RKO (cell line): ENCODE measurements around the gene NMBR.
"Not testable (repeated sequence)": the region's sequence is repeated elsewhere in the genome, so short reads cannot be mapped to it uniquely, and the experiment has no call there.

Experiments
- DNase-seq: peaks from one replicate; pipeline ENCODE4 v3.0.0-alpha.2; 2016; ENCODE audit warnings: low spot score

Gene NMBR

DNA sequence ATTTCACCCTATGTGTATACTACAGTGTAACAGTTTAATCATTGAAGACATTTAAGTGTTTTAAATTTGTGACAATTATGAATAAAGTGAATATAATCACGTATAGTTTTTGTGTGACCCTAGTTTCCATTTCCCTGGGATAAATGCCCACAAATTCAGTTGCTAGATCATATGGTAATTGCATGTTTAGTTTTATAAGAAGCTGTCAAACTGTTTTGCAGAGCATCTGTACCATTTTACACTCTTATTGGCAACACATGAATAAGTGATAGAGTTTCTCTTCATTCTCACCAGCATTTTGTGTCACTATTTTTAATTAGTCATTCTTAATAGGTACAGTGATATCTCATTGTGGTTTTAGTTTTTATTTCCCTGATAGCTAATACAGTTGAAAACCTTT lies 7.4 kb upstream of the NMBR start:
- no peak for DNase-seq

DNA sequence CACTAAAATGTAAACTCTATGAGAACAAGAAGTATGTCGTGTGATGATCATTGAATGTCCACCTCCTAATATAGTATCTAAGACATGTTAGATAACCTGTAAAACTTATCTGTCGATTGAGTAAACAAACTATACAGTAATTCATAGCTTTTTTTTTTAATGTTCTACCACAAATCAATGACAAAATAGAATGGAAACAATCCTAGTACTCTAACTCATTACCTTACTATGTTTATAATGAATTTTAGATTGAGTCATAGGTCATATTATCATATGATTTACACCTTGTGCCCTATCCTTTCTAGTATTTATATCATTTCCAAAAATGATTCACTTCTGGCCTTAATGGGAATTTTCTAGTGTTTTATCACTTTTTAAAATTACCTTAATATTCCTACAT lies 6.3 kb upstream of the NMBR start:
- DNase-seq, result no peak

DNA sequence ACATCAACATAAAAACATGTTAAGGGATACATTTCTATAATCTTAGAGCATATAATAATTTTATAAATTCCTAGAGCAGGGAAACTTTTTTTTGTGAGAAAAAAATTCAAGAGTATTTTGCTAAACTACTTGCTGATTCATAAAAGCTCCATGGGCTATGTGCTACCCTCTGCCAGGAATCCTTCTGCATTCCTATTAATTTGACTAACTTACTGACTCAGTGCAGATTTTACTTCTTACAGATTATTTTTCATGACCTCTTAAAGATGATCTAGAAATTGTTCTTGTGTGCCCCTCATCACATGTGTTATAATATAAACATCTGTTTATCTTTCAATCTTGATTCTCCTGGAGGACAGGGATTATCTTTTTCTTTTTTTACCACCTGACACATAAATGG lies 5.8 kb upstream of the NMBR start:
- peak; percentile 40 for DNase-seq

DNA sequence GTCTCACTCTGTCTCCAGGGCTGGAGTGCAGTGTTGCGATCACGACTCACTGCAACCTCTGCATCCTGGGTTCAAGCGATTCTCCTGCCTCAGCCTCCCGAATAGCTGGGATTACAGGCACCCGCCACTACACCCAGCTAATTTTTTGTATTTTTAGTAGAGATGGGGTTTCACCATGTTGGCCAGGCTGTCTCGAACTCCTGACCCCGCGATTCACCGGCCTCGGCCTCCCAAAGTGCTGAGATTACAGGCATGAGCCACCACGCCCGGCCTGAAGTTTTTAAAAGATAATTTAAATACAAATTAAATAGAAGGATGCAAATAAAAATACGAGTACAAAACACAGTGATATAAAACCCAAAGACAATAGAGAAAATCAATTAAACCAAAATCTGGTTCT lies 5.4 kb downstream of the NMBR start:
- not testable (repeated sequence) for DNase-seq

DNA sequence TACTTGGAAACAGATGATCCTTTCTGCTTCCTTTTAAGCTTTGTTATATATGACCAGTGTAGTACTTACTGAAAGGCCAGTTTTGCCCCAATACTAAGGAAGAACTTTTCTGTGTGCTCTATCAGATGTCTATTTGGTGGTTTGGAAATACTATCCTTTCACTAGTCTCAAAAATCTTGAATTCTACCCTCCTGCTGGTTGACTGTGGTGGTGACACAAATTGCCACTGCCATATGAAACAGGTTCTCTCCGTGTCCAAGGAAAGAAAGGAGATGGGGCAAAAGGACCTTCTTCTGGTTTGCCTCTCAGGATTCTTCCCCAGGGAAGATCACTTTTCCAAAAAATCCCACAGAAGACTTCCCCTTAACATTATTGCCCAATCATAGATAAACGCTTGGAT lies 8.0 kb downstream of the NMBR start:
- DNase-seq, result no peak

DNA sequence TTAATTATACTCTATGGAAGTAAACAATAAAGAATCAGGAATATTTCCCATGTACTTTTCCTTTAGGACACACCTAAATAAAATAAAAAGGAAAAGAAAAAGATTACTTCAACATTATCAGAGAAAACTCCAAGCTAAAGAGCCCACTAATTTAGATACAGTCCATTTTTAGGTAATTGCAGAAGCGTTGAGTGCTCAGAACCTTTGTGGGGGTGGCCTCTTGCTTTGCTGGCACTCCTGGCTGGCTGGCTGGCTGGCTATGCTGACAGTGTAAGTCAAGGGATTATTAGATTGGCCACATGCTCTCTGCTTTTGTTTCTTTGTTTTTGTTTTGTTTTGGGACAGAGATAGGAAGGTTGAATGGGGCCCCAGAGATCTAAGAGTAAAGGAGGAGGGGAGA lies 14.3 kb downstream of the NMBR start, which contains the start of gene GJE1:
Gene GJE1 (plus strand): TSS at position 301 of the 400 bp plus-strand sequence. CDS start 234 bp downstream, outside the sequence.
- DNase-seq, result no peak

DNA sequence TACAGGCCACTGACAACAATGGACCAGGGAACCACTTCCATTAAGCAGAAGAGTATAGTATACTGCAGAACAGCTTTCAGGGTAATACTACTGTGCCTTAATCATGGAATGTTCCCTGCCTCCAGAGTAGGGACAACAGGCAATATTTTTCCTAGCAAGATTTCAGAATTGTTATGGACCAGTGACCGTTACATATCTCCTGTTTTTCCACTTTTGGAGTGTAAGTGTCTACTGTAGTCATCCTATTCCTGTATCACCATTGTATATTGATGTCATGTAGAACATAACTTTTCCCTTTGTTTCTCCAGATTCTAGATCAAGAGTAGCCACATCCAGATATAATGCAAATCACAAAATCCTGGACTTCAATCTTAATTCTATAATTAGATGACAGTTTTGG lies 16.1 kb downstream of the NMBR start:
- no peak for DNase-seq

DNA sequence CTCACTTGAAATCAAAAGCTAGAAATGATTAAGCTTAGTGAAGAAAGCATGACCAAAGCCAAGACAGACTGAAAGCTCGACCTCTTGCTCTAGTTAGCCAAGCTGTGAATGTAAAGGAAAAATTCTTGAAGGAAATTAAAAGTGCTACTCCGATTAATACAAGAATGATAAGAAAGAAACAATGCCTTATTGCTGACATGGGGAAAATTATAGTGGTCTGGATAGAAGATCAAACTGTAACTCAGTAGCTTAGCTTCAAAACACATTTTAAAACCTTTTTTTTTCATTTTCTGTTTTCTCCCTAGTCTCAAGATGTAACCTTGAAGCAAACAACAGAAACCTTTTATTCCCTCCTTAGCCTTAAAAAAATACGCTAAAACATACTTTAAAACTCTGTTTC lies 25.6 kb downstream of the NMBR start:
- no peak for DNase-seq

DNA sequence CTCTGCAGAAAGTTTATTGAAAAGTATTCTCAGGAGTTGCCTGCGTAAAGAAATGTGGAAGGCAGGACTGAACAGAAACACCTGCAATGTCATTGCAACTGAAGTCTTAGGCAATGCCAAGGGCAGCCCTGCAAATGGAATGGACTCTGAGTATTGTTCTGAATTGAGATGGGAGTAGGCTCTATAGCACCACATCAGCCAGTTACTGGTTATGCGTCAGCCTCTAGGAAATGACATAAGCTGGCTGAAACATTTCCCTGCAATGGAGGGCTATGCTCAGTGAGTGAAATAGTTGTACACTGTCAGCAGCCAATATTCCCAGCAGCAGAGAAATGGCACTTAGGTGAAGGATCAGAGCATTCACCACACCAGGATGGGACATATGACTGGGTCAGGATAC lies 28.0 kb downstream of the NMBR start:
- DNase-seq, result peak; percentile 33

DNA sequence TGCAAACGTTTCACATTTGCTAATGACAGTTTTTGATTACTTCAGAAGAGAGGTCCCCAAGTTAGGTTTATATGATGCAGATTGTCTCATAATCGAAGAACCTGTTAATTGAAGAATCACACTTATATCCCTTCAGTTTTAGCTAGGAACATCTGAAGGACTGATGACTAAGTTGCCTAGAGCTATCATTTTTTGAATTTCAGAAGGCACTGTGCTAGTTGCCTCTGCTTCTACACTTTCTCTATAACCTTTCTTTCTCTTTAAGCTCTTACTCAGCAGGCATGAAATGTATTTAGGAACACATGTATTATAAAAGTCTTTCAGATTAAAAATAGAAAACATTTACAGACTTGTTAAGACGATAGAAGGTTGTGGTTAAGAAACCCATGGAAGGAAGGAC lies 28.6 kb downstream of the NMBR start:
- no peak for DNase-seq

DNA sequence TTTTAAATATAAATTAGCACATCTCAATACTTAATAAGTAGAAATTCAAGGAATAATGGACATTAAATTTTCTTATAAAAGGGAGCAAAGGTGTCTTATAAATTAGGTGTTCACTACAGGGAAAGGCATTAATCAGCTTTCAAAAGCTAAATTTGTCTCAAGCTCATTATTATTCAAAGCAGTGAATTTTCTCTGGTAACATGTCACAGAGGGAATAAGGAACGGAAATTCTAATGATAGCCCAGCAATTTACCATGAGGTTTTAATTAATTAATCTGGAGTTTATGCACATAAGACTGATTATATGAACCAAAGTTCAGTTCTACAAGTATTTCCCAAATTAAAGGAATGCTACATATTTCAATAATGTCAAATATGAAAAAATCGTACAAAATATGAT lies 29.6 kb downstream of the NMBR start:
- no peak for DNase-seq

DNA sequence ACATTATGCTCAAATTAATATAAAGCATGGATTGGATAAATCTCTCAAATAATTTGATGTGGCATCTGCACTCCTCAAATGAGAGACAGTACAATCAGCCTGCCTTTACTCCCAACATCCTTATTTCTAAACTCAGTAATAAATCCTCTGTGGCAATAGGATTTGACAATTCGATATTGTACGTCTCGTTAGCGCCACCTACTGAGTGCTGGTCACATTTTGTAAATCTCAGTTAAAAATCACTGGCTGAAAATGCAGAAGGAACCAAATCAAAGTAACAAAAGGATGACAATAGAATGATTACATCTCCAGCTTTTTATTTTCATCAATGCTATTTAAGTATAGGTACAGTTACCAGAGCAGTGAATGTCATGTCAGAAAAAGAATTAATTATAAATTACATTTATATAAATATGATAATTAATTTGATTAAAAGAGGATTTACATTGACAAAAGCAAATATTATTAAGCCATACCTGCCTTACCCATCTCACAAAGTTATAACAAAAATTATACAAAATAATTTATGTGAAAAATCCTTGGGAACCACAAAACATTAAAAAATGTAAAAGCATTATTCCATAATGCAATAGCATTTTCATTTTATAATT lies 34.4 kb downstream of the NMBR start:
- DNase-seq, result peak; percentile 80

DNA sequence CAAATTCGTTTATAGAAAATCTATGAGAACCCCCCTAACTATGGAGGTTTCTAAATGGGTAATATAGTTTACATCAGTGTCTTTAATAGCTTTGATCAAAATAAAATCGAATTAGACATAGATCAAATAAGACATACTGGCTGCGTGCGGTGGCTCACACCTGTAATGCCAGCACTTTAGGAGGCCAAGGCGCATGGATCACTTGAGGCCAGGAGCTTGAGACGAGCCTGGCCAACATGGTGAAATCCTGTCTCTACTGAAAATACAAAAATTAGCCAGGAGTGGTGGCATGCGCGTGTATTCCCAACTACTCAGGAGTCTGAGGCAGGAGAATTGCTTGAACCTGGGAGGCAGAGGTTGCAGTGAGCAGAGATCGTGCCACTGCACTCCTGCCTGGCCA lies 36.1 kb downstream of the NMBR start:
- not testable (repeated sequence) for DNase-seq

DNA sequence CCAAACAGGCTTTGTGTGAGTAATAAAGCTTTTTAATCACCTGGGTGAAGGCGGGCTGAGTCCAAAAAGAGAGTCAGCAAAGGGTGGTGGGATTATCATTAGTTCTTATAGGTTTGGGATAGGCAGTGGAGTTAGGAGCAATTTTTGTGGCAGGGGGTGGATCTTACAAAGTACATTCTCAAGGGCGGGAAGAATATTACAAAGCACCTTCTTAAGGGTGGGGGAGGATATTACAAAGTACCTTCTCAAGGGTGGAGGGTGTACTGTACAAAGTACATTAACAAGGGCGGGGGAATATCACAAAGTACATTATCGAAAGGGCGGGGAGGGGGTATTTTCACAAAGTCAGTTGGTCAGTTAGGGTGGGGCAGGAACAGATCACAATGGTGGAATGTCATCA lies 42.1 kb downstream of the NMBR start:
- not testable (repeated sequence) for DNase-seq

DNA sequence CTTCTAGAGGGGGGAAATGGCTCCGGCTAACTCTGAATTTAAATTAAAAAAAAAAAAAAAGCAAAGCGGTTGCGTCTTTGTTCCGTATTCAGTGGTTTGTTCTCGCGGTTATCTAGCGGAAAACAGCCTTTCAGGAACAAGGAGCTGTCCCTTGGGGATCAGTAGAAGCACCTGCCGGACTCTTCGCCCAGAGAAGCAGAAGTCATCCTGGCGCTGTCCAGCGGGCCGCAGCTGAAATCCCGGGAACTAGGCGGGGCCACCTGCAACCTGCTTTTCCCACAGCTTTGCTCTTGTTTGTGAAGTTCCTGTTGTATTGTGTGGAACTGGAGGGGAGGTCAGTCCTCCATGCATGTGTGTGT lies 58.1 kb downstream of the NMBR start:
- DNase-seq, result no peak

DNA sequence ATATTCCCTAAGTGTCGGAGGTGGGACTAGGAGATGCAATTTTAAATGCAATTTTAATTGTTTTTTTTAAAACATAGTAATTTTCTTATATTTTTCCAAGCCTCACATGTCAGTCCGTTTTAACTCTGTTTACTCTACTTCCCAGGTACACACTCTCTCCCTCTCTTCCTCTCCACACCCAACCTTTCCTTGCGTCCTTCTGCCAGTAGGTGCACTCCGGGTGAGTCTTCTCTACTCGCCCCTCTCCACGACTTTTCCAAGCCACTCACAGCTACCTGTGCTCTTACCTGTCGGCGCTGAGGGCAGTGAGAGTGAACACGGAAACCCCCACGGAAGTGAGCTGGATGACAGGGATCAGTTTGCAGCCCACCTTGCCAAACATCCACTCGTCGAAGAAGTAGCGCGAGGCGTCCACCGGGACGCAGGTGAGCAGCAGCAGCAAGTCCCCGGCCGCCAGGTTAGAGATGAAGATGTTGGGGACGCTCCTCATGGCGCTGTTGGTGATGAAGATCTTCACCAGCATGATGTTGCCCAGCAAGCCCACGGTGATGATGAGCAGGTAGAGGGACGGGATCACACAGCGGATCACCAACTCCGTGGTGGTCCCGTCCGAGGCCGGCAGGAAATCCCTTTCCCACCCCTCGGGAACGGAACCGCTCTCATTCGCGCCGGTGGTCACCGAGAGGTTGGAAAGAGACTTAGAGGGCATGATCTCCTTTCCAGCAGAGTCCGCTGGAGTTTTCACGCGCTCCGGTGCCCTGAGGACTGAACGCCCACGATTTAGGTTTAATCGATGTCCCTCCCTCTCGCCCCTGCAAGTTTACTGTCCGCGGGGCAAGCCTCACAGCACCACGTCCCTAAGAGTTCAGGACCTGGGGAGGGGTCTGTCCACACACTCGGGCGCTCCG lies 58.7 kb downstream of the NMBR start:
- no peak for DNase-seq

DNA sequence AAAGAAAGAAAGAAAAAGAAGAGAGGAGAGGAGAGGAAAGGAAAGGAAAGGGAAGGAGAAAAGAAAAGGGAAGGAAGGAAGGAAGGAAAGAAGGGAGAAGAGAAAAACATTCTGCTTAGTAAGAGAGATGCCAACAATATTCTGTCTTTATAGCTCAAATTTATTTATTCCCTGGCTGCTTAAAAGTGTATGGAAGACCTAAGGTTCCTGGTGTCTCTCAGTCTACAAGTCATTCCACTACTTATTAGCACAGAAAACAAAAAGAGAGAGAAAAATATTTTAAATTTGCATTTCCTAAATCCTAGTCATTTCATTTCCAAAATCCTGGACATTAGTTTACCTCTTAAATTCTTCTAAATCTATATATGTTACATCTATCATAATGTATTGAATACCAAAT lies 67.8 kb downstream of the NMBR start:
- no peak for DNase-seq

DNA sequence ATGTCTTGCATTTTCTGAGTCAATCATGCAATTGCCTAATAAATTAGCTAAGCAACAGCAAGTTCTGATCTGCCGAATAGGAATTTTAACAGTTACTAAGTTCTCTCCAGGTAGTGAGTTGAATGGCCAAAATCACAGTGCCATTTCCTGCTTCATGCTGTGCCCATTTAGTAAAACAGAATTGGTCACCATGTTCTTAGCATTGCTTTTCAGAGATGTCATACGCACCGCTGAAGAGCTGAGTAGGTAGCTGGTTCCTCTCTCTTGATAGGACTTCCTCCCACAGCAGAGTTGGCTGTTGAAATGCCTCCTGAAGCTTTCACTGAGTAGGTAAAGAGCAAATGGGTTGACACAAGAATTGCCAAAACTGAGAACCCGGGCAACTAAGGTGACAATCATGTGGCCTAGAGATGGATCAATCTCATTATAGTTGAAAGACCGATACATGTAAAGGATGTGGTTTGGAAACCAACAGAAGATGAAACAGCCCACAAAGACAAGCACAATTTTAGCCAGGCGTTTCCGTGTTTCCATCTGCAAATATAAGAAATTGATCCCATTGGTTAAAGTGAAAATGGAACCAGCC lies 71.3 kb downstream of the NMBR start:
- no peak for DNase-seq

DNA sequence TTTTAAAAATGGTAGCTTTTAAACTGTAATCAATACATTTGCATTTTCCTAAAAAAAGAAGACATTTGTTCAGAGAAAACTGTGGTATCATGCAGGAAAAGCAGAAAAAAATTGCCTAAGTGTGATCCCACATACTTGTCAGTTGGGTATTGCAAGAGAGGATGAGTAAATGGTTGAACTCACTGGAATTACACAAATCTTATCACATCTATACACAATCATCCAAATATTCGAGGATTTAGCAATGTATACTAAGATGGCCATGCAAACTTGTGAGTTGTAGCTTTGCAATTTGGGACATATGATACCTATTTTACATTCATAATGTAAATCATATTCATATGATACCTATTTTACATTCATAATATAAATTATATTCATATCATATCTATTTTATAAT lies 72.4 kb downstream of the NMBR start:
- no peak for DNase-seq

DNA sequence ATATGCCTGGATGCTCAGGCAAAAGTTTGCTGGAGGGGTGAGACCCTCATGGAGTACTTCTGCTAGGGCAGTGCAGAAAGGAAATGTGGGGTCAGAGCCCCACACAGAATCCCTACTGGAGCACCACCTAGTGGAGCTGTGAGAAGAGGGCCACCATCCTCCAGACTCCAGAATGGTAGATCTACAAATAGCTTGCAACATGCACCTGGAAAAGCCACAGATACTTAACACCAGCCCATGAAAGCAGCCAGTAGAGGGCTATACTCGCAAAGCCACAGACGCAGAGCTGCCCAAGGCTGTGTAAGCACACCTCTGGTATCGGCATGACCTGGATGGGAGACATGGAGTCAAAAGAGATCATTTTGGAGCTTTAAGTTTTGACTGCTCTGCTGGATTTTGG lies 74.9 kb downstream of the NMBR start:
- DNase-seq, result no peak

DNA sequence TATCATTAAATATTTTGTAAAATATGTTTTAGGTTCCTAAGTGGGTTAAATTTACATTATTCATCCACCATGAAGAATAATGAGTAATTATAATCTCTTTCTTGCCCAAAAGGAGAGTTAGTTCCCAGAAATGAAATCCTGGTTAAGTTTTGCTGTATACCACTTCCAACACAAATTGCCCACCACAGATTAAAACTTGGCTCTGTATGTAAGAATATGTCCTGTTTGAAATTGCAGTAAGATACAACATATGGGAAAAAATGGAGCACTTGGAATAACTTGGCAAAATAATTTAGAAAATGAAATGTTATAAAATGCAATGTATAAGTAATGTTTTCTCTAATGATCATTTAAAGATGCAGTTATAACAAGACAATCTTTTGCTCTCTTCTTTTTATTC lies 78.5 kb downstream of the NMBR start:
- no peak for DNase-seq

DNA sequence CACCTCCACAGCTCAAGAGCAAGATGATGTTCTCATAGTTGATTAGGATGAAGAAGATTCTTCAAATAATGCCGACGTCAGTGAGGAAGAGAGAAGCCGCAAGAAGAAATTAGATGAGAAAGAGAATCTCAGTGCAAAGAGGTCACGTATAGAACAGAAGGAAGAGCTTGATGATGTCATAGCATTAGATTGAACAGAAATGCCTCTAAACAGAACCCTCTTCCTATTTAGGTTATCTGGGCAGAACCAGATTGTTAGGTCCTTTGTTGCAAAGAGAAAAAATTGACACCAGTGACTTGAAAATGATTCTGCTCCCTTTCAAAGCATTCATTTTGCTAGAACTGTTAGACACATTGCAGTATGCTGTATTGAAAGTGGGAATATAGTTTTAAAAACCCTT lies 84.1 kb downstream of the NMBR start:
- DNase-seq, result not testable (repeated sequence)

DNA sequence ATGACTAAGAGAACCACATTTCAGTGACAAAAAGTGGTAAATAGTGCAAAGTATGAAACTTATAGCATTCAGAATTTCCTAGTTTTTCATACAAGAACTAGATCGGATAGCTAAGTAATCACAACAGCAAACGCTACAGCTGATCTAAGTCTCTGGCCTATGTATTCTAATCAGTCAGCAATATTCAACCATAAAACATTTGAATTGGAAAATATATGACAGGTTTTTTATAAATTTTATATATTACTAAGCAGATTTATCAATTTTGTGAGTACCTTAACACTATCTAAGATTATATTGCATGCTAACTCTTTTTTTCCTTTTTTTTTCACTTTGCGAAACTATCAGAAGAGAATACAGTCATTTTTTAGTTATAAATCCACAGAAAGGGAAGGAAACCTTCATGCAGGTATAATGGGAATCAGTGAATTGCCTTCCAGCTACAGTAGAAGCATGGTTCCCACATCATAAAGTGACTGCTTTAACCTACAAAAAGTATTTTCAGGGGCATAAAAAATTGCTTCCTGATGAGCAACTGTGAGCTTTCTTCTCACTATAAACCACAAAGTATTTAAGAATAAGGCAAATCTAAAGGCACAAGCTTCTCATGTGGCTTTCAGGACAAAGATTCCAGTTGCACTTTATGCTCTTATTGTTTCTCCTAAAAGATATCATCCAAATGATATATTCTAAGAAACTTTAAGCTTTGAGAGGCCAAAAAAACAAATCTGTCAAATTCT lies 88.2 kb downstream of the NMBR start:
- no peak for DNase-seq
